Endothelial cell of umbilical vein (primary cell): ENCODE results near the gene CSNK1G3. TPM values are rescaled to one million over a fixed set of nuclear protein-coding genes. Genes with fewer than 3 reads are reported as not detected.

ENCODE experiments used
- BruUV-seq: library from RNA; stranded (reverse); fragments of 400-500 nt; replicated peaks from 2 replicates; lab custom pipeline; 2021; lab: Mats Ljungman, UMichigan
- CTCF ChIA-PET: fragments of 300-600, 350-600 bp; sonication (Branson Sonifier 250); formaldehyde crosslinking; loops from one replicate; lab custom pipeline; 2021; ENCODE audit warnings: antibody characterized with exemption, inconsistent platforms; lab: Charles Lee
- POLR2A ChIA-PET: fragments of 300-600, 350-600 bp; sonication (Branson Sonifier 250); formaldehyde crosslinking; loops from one replicate; lab custom pipeline; 2021; ENCODE audit warnings: antibody characterized with exemption, inconsistent platforms; lab: Charles Lee
- DNase-seq: peaks from one replicate; pipeline ENCODE4 v3.0.0-alpha.2; 2011; ENCODE audit warnings: low read depth, low spot score
- FAIRE-seq: peaks from 2 replicates; lab custom pipeline; 2011; peaks lifted over from hg19 to GRCh38; lab: Jason Lieb, UNC
- H2AFZ ChIP-seq: 2 replicates; pipeline ENCODE4 v1.6.0; 2012; ENCODE audit warnings: low read depth, low read length, control low read depth, inconsistent platforms
- H3K27ac ChIP-seq: 2 replicates; pipeline ENCODE4 v1.5.1; 2011; ENCODE audit warnings: low read depth, mild to moderate bottlenecking, control low read depth, low read length, moderate library complexity; ENCODE audit not compliant: insufficient read depth
- H3K27me3 ChIP-seq, 2 experiments: 2 replicates each; pipeline versions ENCODE4 v1.6.0 to v1.6.1; 2011; ENCODE audit warnings: low read length in 2 of 2, mixed read lengths in 1 of 2; ENCODE audit not compliant: control insufficient read depth in 2 of 2, insufficient read depth in 2 of 2
- H3K36me3 ChIP-seq, 2 experiments: 2 replicates in 1 of 2; 3 replicates in 1 of 2; pipeline ENCODE4 v1.5.1; 2011; ENCODE audit warnings: low read length in 2 of 2, mild to moderate bottlenecking in 1 of 2, moderate library complexity in 1 of 2; ENCODE audit not compliant: control insufficient read depth in 2 of 2, insufficient read depth in 2 of 2; ENCODE audit errors: extremely low read depth in 1 of 2
- H3K4me1 ChIP-seq: 3 replicates; pipeline ENCODE4 v1.5.1; 2011; ENCODE audit warnings: mild to moderate bottlenecking, low read length; ENCODE audit not compliant: control insufficient read depth, insufficient read depth; ENCODE audit errors: extremely low read depth
- H3K4me2 ChIP-seq: 2 replicates; pipeline ENCODE4 v1.6.1; 2011; ENCODE audit warnings: low read length, control low read depth, mixed read lengths; ENCODE audit not compliant: insufficient read depth
- H3K4me3 ChIP-seq, 3 experiments: fragments of 200-600 bp in 1 of 3; sonication (generic), shearing (Covaris generic) in 1 of 3; replicated peaks in 1 of 3; 2 replicates each; pipeline ENCODE4 v1.5.1; 2011 to 2016; ENCODE audit warnings: control low read depth in 3 of 3, low read length in 3 of 3, mild to moderate bottlenecking in 2 of 3, inconsistent platforms in 1 of 3, low read depth in 1 of 3, moderate library complexity in 1 of 3; ENCODE audit not compliant: insufficient read depth in 1 of 3
- H3K79me2 ChIP-seq: 2 replicates; pipeline ENCODE4 v1.6.0; 2012; ENCODE audit warnings: low read length, inconsistent platforms; ENCODE audit not compliant: control insufficient read depth, insufficient read depth
- H3K9ac ChIP-seq: replicated peaks from 2 replicates; pipeline ENCODE3; 2011; ENCODE audit warnings: low read length, control low read depth; ENCODE audit not compliant: insufficient read depth; ENCODE audit errors: extremely low read depth
- H3K9me1 ChIP-seq: replicated peaks from 3 replicates; pipeline ENCODE4 v1.6.0; 2011; ENCODE audit warnings: mild to moderate bottlenecking, low read length; ENCODE audit not compliant: control insufficient read depth, insufficient read depth; ENCODE audit errors: extremely low read depth
- H3K9me3 ChIP-seq: replicated peaks from 2 replicates; pipeline ENCODE4 v1.5.1; 2012; ENCODE audit warnings: low read length, inconsistent platforms; ENCODE audit not compliant: control insufficient read depth, insufficient read depth
- H4K20me1 ChIP-seq: replicated peaks from 2 replicates; pipeline ENCODE3; 2011; ENCODE audit warnings: mild to moderate bottlenecking, low read length; ENCODE audit not compliant: control insufficient read depth, insufficient read depth; ENCODE audit errors: extremely low read depth
- CTCF ChIP-seq, 2 donors: IDR thresholded peaks; 1 replicate in 1 of 2; 2 replicates in 1 of 2; pipeline ENCODE4 v1.5.1; 2011; ENCODE audit warnings: low read length in 2 of 2, mild to moderate bottlenecking in 2 of 2, moderate library complexity in 2 of 2, control low read depth in 1 of 2, inconsistent platforms in 1 of 2, low read depth in 1 of 2; ENCODE audit not compliant: insufficient read depth in 1 of 2; ENCODE audit errors: extremely low read depth in 1 of 2
- EZH2 ChIP-seq: IDR thresholded peaks from 2 replicates; pipeline ENCODE4 v1.6.1; 2012; ENCODE audit warnings: borderline replicate concordance, low read depth, mild to moderate bottlenecking, moderate library complexity, low read length, inconsistent platforms; ENCODE audit not compliant: severe bottlenecking
- FOS ChIP-seq: IDR thresholded peaks from 2 replicates; pipeline ENCODE4 v1.6.1; 2011; ENCODE audit warnings: mild to moderate bottlenecking, low read length, moderate library complexity, borderline replicate concordance; ENCODE audit not compliant: insufficient read depth
- GATA2 ChIP-seq: IDR thresholded peaks from 2 replicates; pipeline ENCODE4 v1.7.0; 2011; ENCODE audit warnings: low read depth, mild to moderate bottlenecking, moderate library complexity, mixed read lengths, low read length; ENCODE audit not compliant: insufficient read length, insufficient read depth
- JUN ChIP-seq: IDR thresholded peaks from 2 replicates; pipeline ENCODE4 v1.6.1; 2011; ENCODE audit warnings: borderline replicate concordance, low read depth; ENCODE audit not compliant: insufficient read length, insufficient read depth
- MAX ChIP-seq: IDR thresholded peaks from 2 replicates; pipeline ENCODE4 v1.6.1; 2011; ENCODE audit not compliant: insufficient read depth, insufficient read length
- MYC ChIP-seq: IDR thresholded peaks from one replicate; pipeline ENCODE4 v1.6.1; 2011; ENCODE audit warnings: mild to moderate bottlenecking, low read depth, low read length
- POLR2A ChIP-seq: IDR thresholded peaks from 2 replicates; pipeline ENCODE4 v1.6.1; 2012; ENCODE audit warnings: low read depth, mild to moderate bottlenecking, control low read depth, low read length
- POLR2AphosphoS5 ChIP-seq: IDR thresholded peaks from 2 replicates; pipeline ENCODE4 v1.6.1; 2012; ENCODE audit warnings: low read depth, mild to moderate bottlenecking, control low read depth, low read length, moderate library complexity; ENCODE audit not compliant: insufficient read depth
- dilution Hi-C: fragments of 300-500 bp; cut with MboI; formaldehyde crosslinking; loops from one replicate; pipeline ENCODE4 v1.15.0; 2019; ENCODE audit warnings: low sequenced_read_pairs; ENCODE audit not compliant: extremely low pct_ligation_motif_present
- intact Hi-C: fragments of 100-400 bp; cut with micrococcal nuclease; formaldehyde crosslinking; loops from one replicate; pipeline ENCODE4 v1.10.0; 2022
- polyA plus RNA-seq, 4 experiments: library from polyadenylated mRNA; depleted of rRNA in 3 of 4; stranded (reverse) in 3 of 4; unstranded in 1 of 4; fragments of >200 nt; gene quantifications; 2 replicates each; pipeline versions ENCODE4 v1.2.1 to v1.2.3, GENCODE V29; 2011 to 2012; ENCODE audit warnings: missing spikeins in 1 of 4
- total RNA-seq: library from RNA; stranded (reverse); gene quantifications from 2 replicates; pipeline ENCODE4 v1.2.3, GENCODE V29; 2021

Gene CSNK1G3
- total and polyA plus RNA-seq, 2 donors (not counting 3 experiments of a cell fraction or from before 2014, with no cell fraction given), result 10.4 to 35.9 TPM

GRCh38 chr5:123512611-123513461 lies 859 bp downstream of the CSNK1G3 start:
- dilution Hi-C loops, result no loop called here
- DNase-seq (peak; percentile 53), FAIRE-seq (peak; percentile 63)

More at GRCh38 chr5:123512611-123513461, 859 bp downstream of the CSNK1G3 start:
- Histone ChIP-seq H2AFZ (peak overlapping the region; percentile 85), H3K9ac (peak overlapping the region; percentile 82), H3K9me3 (no peaks in the 10 kb centered on the region), H3K4me2 (peak overlapping the region; percentile 78), H3K9me1 (no peaks in the 10 kb centered on the region), H3K4me3 (peak overlapping the region; percentile 69 to 81 (median 74)), H3K36me3 (no peaks in the 10 kb centered on the region), H3K27ac (peak overlapping the region; percentile 62), H3K79me2 (peaks cover 50% of the 10 kb centered on the region), H4K20me1 (peaks cover 4% of the 10 kb centered on the region), H3K27me3 (peaks cover 2 to 8% of the 10 kb centered on the region in 2 experiments), H3K4me1 (peaks cover 10% of the 10 kb centered on the region)
- intact Hi-C loops, result loop anchor here (1.0 to 10.0 kb wide), 5 partner anchors 30 to 668 kb away; partner anchors contain the start of genes CEP120, PPIC and SNX24
- TF ChIP-seq EZH2, result no peak
- no peak for TF ChIP-seq MAX
- no peak for TF ChIP-seq CTCF (IDR thresholded peaks at IDR 0.05; ENCODE audit: extremely low read depth in 1 of 2, insufficient read depth in 1 of 2, low read depth in 1 of 2, low read length in 2 of 2)
- TF ChIP-seq POLR2AphosphoS5, result no peak
- no peak for TF ChIP-seq FOS
- no peak for TF ChIP-seq MYC
- TF ChIP-seq GATA2, result no peak
- no peak for TF ChIP-seq JUN
- TF ChIP-seq POLR2A, result no peak
- BruUV-seq, result no TSS peak
- CTCF ChIA-PET, result interaction anchor here (2.1 to 3.3 kb wide), 3 partner anchors 9 to 90 kb away, joined by 8 to 23 read pairs (median 15); partner anchors contain the start of gene CEP120
- POLR2A ChIA-PET, result interaction anchor here (0.8 to 3.9 kb wide), 4 partner anchors 50 to 228 kb away, joined by 4 to 34 read pairs (median 4); partner anchors contain the start of gene CEP120
